GM18505 (cell line): Measurements from ENCODE around the gene GH2.

Source experiments
- ATAC-seq: cut with Tn5 transposase; IDR thresholded peaks from one replicate; pipeline ENCODE4 v1.9.1; 2021; ENCODE audit not compliant: unreplicated experiment
- POLR2A ChIP-seq: IDR thresholded peaks from 4 replicates; pipeline ENCODE4 v1.6.1; 2011; ENCODE audit warnings: borderline replicate concordance; ENCODE audit not compliant: insufficient read depth, insufficient read length; ENCODE audit errors: extremely low read depth

Gene GH2

DNA sequence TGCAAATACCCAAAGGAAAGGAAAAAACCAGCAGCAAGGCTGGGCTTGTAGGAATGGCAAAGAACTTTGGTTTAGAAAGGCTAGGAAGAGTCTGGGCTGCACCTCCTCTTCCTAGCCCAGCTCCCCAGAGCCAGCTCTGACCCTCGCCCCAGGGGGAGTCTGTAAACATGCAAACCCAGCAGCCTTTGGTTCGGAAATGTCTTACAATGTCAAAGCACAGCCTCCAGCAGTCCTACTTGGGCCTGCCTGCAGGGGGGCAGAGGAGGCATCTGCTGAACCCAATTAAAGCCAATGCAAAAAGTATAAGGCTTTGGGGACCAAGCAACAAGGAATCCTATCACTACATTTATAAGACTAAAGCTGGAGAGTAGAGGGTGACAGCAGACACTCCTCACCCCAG is 49.3 kb downstream of the GH2 start:
- no peak for TF ChIP-seq POLR2A
- ATAC-seq, result no peak

DNA sequence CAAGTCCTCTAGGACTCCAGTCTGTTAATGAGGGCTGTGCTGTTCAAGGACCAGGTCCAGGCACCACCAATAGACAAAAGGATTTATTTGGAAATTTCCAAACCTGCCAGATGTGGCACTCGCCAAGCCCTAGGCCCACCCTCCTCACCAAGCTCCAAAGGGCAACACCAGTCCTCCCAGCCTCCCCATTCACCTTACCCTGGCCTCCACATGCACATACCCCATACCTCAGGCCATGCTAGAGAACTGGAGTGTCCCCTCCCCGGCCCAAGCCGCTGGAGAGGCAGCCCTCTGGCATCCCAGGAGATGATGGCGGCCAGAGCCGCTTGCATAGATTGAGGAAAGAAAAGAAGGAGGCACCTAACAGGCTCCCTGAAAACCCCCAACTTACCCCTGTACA is 49.7 kb downstream of the GH2 start:
- no peak for ATAC-seq
- TF ChIP-seq POLR2A, result no peak

DNA sequence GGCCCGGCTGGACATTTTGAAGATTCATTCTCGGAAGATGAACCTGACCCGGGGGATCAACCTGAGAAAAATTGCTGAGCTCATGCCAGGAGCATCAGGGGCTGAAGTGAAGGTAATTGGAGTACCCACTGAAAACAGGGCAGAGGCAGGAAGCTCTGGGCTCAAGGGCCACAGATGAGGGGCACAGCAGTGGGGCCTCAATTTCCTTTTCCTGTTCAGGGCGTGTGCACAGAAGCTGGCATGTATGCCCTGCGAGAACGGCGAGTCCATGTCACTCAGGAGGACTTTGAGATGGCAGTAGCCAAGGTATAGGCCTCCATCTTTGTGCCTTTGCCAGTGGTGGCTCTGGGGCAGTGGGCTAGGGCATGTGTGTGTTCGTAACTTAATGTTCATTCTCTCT is 50.2 kb downstream of the GH2 start:
- ATAC-seq, result no peak
- TF ChIP-seq POLR2A, result no peak

DNA sequence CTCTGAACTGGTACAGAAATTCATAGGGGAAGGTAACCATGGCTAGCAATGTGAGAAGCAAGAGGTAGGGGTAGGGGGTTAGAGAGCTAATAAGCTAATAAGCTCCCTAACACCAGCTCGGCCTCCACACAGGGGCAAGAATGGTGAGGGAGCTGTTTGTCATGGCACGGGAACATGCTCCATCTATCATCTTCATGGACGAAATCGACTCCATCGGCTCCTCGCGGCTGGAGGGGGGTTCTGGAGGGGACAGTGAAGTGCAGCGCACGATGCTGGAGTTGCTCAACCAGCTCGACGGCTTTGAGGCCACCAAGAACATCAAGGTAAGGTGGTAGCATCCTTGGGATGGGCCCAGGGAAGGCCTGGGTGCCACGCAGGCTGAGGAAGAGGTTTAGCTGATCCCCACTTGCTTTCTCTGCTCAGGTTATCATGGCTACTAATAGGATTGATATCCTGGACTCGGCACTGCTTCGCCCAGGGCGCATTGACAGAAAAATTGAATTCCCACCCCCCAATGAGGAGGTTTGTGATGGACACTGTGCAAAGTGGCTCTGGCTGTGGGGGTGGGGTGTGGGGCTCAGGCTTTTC is 50.7 kb downstream of the GH2 start:
- ATAC-seq, result no peak
- TF ChIP-seq POLR2A, result no peak

DNA sequence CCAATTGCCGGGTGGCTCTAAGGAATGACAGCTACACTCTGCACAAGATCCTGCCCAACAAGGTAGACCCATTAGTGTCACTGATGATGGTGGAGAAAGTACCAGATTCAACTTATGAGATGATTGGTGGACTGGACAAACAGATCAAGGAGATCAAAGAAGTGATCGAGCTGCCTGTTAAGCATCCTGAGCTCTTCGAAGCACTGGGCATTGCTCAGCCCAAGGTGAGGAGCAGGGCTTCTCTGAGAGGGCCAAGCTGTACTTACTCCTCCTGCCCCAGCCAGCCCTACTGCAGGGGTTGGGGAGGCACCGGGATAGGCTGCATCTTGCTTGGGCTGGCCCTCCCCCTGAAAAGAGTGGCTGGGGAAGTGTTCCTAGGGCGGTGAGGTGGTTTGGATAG is 51.5 kb downstream of the GH2 start:
- no peak for TF ChIP-seq POLR2A
- no peak for ATAC-seq
